ENCODE data around the gene SPC24. TPM values are rescaled to one million over a fixed set of nuclear protein-coding genes. Genes with fewer than 3 reads are reported as not detected.
"Not testable (repeated sequence)": the region's sequence is repeated elsewhere in the genome, so short reads cannot be mapped to it uniquely, and the experiment has no call there.

SPC24 gene
- total and polyA plus RNA-seq, 3 donors from 2014 or later: 5.4 to 7.4 (median 7.1) TPM

- no peak for TF ChIP-seq POLR2A (IDR thresholded peaks at IDR 0.05)
- TF ChIP-seq, protein P1, sequence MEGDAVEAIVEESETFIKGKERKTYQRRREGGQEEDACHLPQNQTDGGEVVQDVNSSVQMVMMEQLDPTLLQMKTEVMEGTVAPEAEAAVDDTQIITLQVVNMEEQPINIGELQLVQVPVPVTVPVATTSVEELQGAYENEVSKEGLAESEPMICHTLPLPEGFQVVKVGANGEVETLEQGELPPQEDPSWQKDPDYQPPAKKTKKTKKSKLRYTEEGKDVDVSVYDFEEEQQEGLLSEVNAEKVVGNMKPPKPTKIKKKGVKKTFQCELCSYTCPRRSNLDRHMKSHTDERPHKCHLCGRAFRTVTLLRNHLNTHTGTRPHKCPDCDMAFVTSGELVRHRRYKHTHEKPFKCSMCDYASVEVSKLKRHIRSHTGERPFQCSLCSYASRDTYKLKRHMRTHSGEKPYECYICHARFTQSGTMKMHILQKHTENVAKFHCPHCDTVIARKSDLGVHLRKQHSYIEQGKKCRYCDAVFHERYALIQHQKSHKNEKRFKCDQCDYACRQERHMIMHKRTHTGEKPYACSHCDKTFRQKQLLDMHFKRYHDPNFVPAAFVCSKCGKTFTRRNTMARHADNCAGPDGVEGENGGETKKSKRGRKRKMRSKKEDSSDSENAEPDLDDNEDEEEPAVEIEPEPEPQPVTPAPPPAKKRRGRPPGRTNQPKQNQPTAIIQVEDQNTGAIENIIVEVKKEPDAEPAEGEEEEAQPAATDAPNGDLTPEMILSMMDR (IDR thresholded peaks at IDR 0.05): peak; percentile 78 to 81 (median 79)
- WGBS, 2 donors: 63 to 72% methylated on average over 11 of the region's 11 CpGs
- H3K4me3 ChIP-seq: no peak overlapping the region
- H3K27ac ChIP-seq: peak overlapping the region in 1 of 2 donors; percentile 36
- peak; percentile 92 for DNase-seq
- no peaks in the 10 kb centered on the region for H3K36me3 ChIP-seq (ENCODE audit: low read depth, missing control alignments)
- H3K4me1 ChIP-seq: no peaks in the 10 kb centered on the region
- no peaks in the 10 kb centered on the region for H3K9me3 ChIP-seq
- intact Hi-C loops (cut with DNase I; ENCODE audit: low total_unique reads): no loop called here
- no peaks in the 10 kb centered on the region for H3K27me3 ChIP-seq
These were observed 29.4 kb downstream of the SPC24 start for GRCh38 chr19:11125994-11126685.

DNA sequence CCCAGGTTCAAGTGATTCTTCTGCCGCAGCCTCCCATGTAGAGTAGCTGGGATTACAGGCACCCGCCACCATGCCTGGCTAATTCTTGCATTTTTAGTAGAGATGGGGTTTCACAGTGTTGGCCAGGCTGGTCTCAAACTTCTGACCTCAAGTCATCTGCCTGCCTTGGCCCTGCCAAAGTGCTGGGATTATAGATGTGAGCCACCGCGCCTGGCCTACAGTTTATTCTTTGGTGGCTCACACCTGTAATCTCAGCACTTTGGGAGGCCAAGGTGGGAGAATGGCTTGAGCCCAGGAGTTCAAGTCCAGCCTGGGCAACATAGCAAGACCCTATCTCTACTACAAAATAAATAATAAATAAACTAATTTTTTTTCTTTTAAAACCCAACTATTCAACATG is 31.4 kb downstream of the SPC24 start:
- not testable (repeated sequence) for DNase-seq

GRCh38 chr19:11123114-11123513 is 32.5 kb downstream of the SPC24 start:
- Histone ChIP-seq H3K27ac (no peak overlapping the region), H3K27me3 (no peaks in the 10 kb centered on the region), H3K4me1 (no peaks in the 10 kb centered on the region), H3K36me3 (ENCODE audit: low read depth, missing control alignments) (no peaks in the 10 kb centered on the region), H3K4me3 (no peak overlapping the region), H3K9me3 (no peaks in the 10 kb centered on the region)
- intact Hi-C loops (cut with DNase I; ENCODE audit: low total_unique reads): no loop called here
- whole genome bisulfite sequencing, 2 donors: 82 to 84% methylated on average over 12 to 13 of the region's 13 CpGs
- TF ChIP-seq, protein P1 (IDR thresholded peaks at IDR 0.05): no peak
- TF ChIP-seq POLR2A (IDR thresholded peaks at IDR 0.05): no peak
- no peak for DNase-seq

More for the DNA sequence above, 31.4 kb downstream of the SPC24 start:
- H3K4me1 ChIP-seq; H3K4me3 ChIP-seq; H3K27me3 ChIP-seq; H3K27ac ChIP-seq; H3K9me3 ChIP-seq; intact Hi-C loops (cut with DNase I; ENCODE audit: low total_unique reads); H3K36me3 ChIP-seq (ENCODE audit: low read depth, missing control alignments): not testable (repeated sequence)
- 95% methylated on average over 4 of the region's 4 CpGs for WGBS, 2 donors

DNA sequence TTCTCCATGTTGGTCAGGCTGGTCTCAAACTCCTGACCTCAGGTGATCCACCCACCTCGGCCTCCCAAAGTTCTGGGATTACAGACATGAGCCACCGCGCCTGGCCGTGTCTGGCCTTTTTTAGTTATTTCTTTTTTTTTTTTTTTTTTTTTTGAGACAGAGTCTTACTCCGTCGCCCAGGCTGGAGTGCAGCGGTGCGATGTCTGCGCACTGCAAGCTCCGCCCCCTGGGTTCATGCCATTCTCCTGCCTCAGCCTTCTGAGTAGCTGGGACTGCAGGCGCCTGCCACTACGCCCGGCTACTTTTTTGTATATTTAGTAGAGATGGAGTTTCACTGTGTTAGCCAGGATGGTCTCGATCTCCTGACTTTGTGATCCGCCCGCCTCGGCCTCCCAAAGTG is 33.6 kb downstream of the SPC24 start:
- 88 to 89% methylated on average over 17 of the region's 17 CpGs for WGBS, 2 donors
- H3K36me3 ChIP-seq (ENCODE audit: low read depth, missing control alignments); H3K4me1 ChIP-seq; H3K9me3 ChIP-seq; H3K27ac ChIP-seq; H3K27me3 ChIP-seq; H3K4me3 ChIP-seq; intact Hi-C loops (cut with DNase I; ENCODE audit: low total_unique reads); DNase-seq: not testable (repeated sequence)

- no peak for DNase-seq
- Histone ChIP-seq H3K36me3 (ENCODE audit: low read depth, missing control alignments) (no peaks in the 10 kb centered on the region), H3K9me3 (no peaks in the 10 kb centered on the region), H3K27ac (no peak overlapping the region), H3K27me3 (no peaks in the 10 kb centered on the region), H3K4me1 (no peaks in the 10 kb centered on the region), H3K4me3 (no peak overlapping the region)
- 83 to 98% methylated on average over 6 to 9 of the region's 9 CpGs for WGBS, 2 donors
- intact Hi-C loops (cut with DNase I; ENCODE audit: low total_unique reads): loop anchor here (10.0 kb wide), 1 partner anchor 82 kb away; no protein-coding TSS in a partner anchor
- TF ChIP-seq, protein P1 (IDR thresholded peaks at IDR 0.05): no peak
- no peak for TF ChIP-seq POLR2A (IDR thresholded peaks at IDR 0.05)
These were observed 39.1 kb downstream of the SPC24 start for GRCh38 chr19:11116507-11116906.

All from testis (tissue), 3 donors.